Measurements from ENCODE around the gene SLC13A3. TPM values are rescaled to one million over a fixed set of nuclear protein-coding genes. Genes with fewer than 3 reads are reported as not detected.

Gene SLC13A3
- total RNA-seq, 2 experiments from 2014 or later: 0.19 TPM; not detected in 1

- Mint-ChIP-seq H3K4me1 (no peaks in the 10 kb centered on the region), H3K36me3 (no peaks in the 10 kb centered on the region), H3K27me3 (peaks cover 9% of the 10 kb centered on the region), H3K27ac (no peak overlapping the region), H3K9me3 (ENCODE audit: low read depth) (peaks cover 3% of the 10 kb centered on the region), H3K4me3 (no peak overlapping the region)
- DNase-seq: no peak
- no peak for ATAC-seq
- CTCF ChIA-PET: interaction anchor here (0.7 kb wide), 1 partner anchor 94 kb away, joined by 3 read pairs; no protein-coding TSS in a partner anchor
Measured at GRCh38 chr20:46661659-46662058, 10.4 kb upstream of the SLC13A3 start.

GRCh38 chr20:46660487-46660886 is 9.2 kb upstream of the SLC13A3 start:
- Mint-ChIP-seq H3K9me3 (ENCODE audit: low read depth) (peaks cover 3% of the 10 kb centered on the region), H3K4me3 (no peak overlapping the region), H3K4me1 (no peaks in the 10 kb centered on the region), H3K27ac (no peak overlapping the region), H3K36me3 (no peaks in the 10 kb centered on the region), H3K27me3 (peaks cover 9% of the 10 kb centered on the region)
- DNase-seq (no peak), ATAC-seq (no peak)
- CTCF ChIA-PET: no interaction called here

- no peak for ATAC-seq
- Mint-ChIP-seq H3K36me3 (peaks cover 1% of the 10 kb centered on the region), H3K9me3 (ENCODE audit: low read depth) (peaks cover 3% of the 10 kb centered on the region), H3K27me3 (peaks cover 25% of the 10 kb centered on the region), H3K4me3 (no peak overlapping the region), H3K27ac (no peak overlapping the region), H3K4me1 (no peaks in the 10 kb centered on the region)
- peak; percentile 14 for DNase-seq
- CTCF ChIA-PET: no interaction called here
Measured at GRCh38 chr20:46657618-46658017, 6.4 kb upstream of the SLC13A3 start.

- Mint-ChIP-seq H3K4me3 (no peak overlapping the region), H3K36me3 (peaks cover 1% of the 10 kb centered on the region), H3K9me3 (ENCODE audit: low read depth) (peaks cover 3% of the 10 kb centered on the region), H3K27me3 (peaks cover 29% of the 10 kb centered on the region), H3K27ac (no peak overlapping the region), H3K4me1 (no peaks in the 10 kb centered on the region)
- ATAC-seq (no peak), DNase-seq (no peak)
- CTCF ChIA-PET: no interaction called here
Measured at GRCh38 chr20:46657137-46657536, 5.9 kb upstream of the SLC13A3 start.

- CTCF ChIA-PET: interaction anchor here (1.0 to 1.3 kb wide), 2 partner anchors 13 to 30 kb away, joined by 3 read pairs; no protein-coding TSS in a partner anchor
- H3K4me1 Mint-ChIP-seq: no peaks in the 10 kb centered on the region
- H3K27ac Mint-ChIP-seq: no peak overlapping the region
- H3K36me3 Mint-ChIP-seq: peaks cover 1% of the 10 kb centered on the region
- H3K9me3 Mint-ChIP-seq (ENCODE audit: low read depth): no peaks in the 10 kb centered on the region
- no peak for ATAC-seq
- H3K27me3 Mint-ChIP-seq: peaks cover 51% of the 10 kb centered on the region
- DNase-seq: no peak
- no peak overlapping the region for H3K4me3 Mint-ChIP-seq
Measured at GRCh38 chr20:46652699-46653098, 1.4 kb upstream of the SLC13A3 start.

- no peak for ATAC-seq
- H3K9me3 Mint-ChIP-seq (ENCODE audit: low read depth): no peaks in the 10 kb centered on the region
- peaks cover 1% of the 10 kb centered on the region for H3K36me3 Mint-ChIP-seq
- CTCF ChIA-PET: interaction anchor here (0.6 kb wide), 1 partner anchor 866 kb away, joined by 3 read pairs; no protein-coding TSS in a partner anchor
- DNase-seq: no peak
- H3K27ac Mint-ChIP-seq: no peak overlapping the region
- peaks cover 63% of the 10 kb centered on the region for H3K27me3 Mint-ChIP-seq
- no peak overlapping the region for H3K4me3 Mint-ChIP-seq
- H3K4me1 Mint-ChIP-seq: no peaks in the 10 kb centered on the region
Measured at GRCh38 chr20:46650575-46651090, 626 bp downstream of the SLC13A3 start.

GRCh38 chr20:46649965-46650542 is 1.2 kb downstream of the SLC13A3 start:
- ATAC-seq: no peak
- Mint-ChIP-seq H3K4me1 (no peaks in the 10 kb centered on the region), H3K9me3 (ENCODE audit: low read depth) (no peaks in the 10 kb centered on the region), H3K27me3 (peaks cover 68% of the 10 kb centered on the region), H3K36me3 (peaks cover 1% of the 10 kb centered on the region), H3K27ac (no peak overlapping the region), H3K4me3 (no peak overlapping the region)
- CTCF ChIA-PET: interaction anchor here (0.8 kb wide), 1 partner anchor 21 kb away, joined by 3 read pairs; no protein-coding TSS in a partner anchor
- DNase-seq: no peak

GRCh38 chr20:46649650-46649949 is 1.7 kb downstream of the SLC13A3 start:
- Mint-ChIP-seq H3K27ac (no peak overlapping the region), H3K4me3 (no peak overlapping the region), H3K27me3 (peaks cover 72% of the 10 kb centered on the region), H3K36me3 (peaks cover 1% of the 10 kb centered on the region), H3K9me3 (ENCODE audit: low read depth) (no peaks in the 10 kb centered on the region), H3K4me1 (no peaks in the 10 kb centered on the region)
- no peak for ATAC-seq
- DNase-seq: no peak
- CTCF ChIA-PET: interaction anchor here (0.8 kb wide), 1 partner anchor 20 kb away, joined by 3 read pairs; no protein-coding TSS in a partner anchor

GRCh38 chr20:46648903-46649649 is 2.2 kb downstream of the SLC13A3 start:
- CTCF ChIA-PET: interaction anchor here (0.8 kb wide), 1 partner anchor 20 kb away, joined by 3 read pairs; no protein-coding TSS in a partner anchor
- Mint-ChIP-seq H3K9me3 (ENCODE audit: low read depth) (no peaks in the 10 kb centered on the region), H3K27ac (no peak overlapping the region), H3K27me3 (peaks cover 73% of the 10 kb centered on the region), H3K4me3 (no peak overlapping the region), H3K36me3 (peaks cover 1% of the 10 kb centered on the region), H3K4me1 (no peaks in the 10 kb centered on the region)
- ATAC-seq: no peak
- DNase-seq: no peak

GRCh38 chr20:46647469-46647868 is 3.8 kb downstream of the SLC13A3 start:
- Mint-ChIP-seq H3K36me3 (no peaks in the 10 kb centered on the region), H3K27ac (no peak overlapping the region), H3K4me3 (no peak overlapping the region), H3K27me3 (peaks cover 66% of the 10 kb centered on the region), H3K9me3 (ENCODE audit: low read depth) (no peaks in the 10 kb centered on the region), H3K4me1 (no peaks in the 10 kb centered on the region)
- DNase-seq (no peak), ATAC-seq (no peak)
- CTCF ChIA-PET: interaction anchor here (1.2 kb wide), 1 partner anchor 105 kb away, joined by 3 read pairs; no protein-coding TSS in a partner anchor

GRCh38 chr20:46646659-46647380 is 4.4 kb downstream of the SLC13A3 start:
- CTCF ChIA-PET: interaction anchor here (1.2 kb wide), 1 partner anchor 105 kb away, joined by 3 read pairs; no protein-coding TSS in a partner anchor
- DNase-seq (no peak), ATAC-seq (no peak)
- no peaks in the 10 kb centered on the region for H3K9me3 Mint-ChIP-seq (ENCODE audit: low read depth)
- no peaks in the 10 kb centered on the region for H3K36me3 Mint-ChIP-seq
- peaks cover 61% of the 10 kb centered on the region for H3K27me3 Mint-ChIP-seq
- no peak overlapping the region for H3K4me3 Mint-ChIP-seq
- no peak overlapping the region for H3K27ac Mint-ChIP-seq
- no peaks in the 10 kb centered on the region for H3K4me1 Mint-ChIP-seq

GRCh38 chr20:46646122-46646521 is 5.1 kb downstream of the SLC13A3 start:
- Mint-ChIP-seq H3K27me3 (peaks cover 61% of the 10 kb centered on the region), H3K27ac (no peak overlapping the region), H3K36me3 (no peaks in the 10 kb centered on the region), H3K4me1 (no peaks in the 10 kb centered on the region), H3K4me3 (no peak overlapping the region), H3K9me3 (ENCODE audit: low read depth) (no peaks in the 10 kb centered on the region)
- CTCF ChIA-PET: interaction anchor here (0.8 to 1.3 kb wide), 2 partner anchors 125 to 505 kb away, joined by 3 to 4 read pairs; no protein-coding TSS in a partner anchor
- DNase-seq (no peak), ATAC-seq (no peak)

- CTCF ChIA-PET: no interaction called here
- DNase-seq (no peak), ATAC-seq (no peak)
- Mint-ChIP-seq H3K4me1 (no peaks in the 10 kb centered on the region), H3K4me3 (no peak overlapping the region), H3K9me3 (ENCODE audit: low read depth) (no peaks in the 10 kb centered on the region), H3K36me3 (no peaks in the 10 kb centered on the region), H3K27me3 (peaks cover 56% of the 10 kb centered on the region), H3K27ac (no peak overlapping the region)
Measured at GRCh38 chr20:46644733-46645132, 6.5 kb downstream of the SLC13A3 start.
